ENCODE data around the gene GCGR. TPM values are rescaled to one million over a fixed set of nuclear protein-coding genes. Genes with fewer than 3 reads are reported as not detected.

GCGR gene
- 0.27 TPM for total RNA-seq

GRCh38 chr17:81803728-81804558, at the start of gene GCGR:
TSS of gene GCGR (plus strand) at chr17:81804150. CDS start at chr17:81809019, 4,869 bp downstream.

GRCh38 chr17:81833160-81833920, 29.4 kb downstream of the GCGR start, which contains the start of gene MCRIP1:
TSS of gene MCRIP1 (minus strand) at chr17:81833291. CDS start at chr17:81824506, 8,785 bp downstream.

GRCh38 chr17:81834831-81835267, 30.9 kb downstream of the GCGR start, which contains the start of gene PPP1R27:
TSS of gene PPP1R27 (minus strand) at chr17:81835050. CDS start at chr17:81834953, 97 bp downstream.

GRCh38 chr17:81859906-81860755, 56.2 kb downstream of the GCGR start, which contains the start of gene P4HB:
TSS of gene P4HB (minus strand) at chr17:81860535. CDS start at chr17:81860471, 64 bp downstream.

Other genes starting within 250 kb of the GCGR start
- gene NPLOC4, start 167.0 kb upstream of the GCGR start, total RNA-seq = 75.5 TPM
- gene TSPAN10, start 167.0 kb upstream of the GCGR start, total RNA-seq = 39.1 TPM
- 6.4 TPM for gene PDE6G, start 147.6 kb upstream of the GCGR start, total RNA-seq
- gene OXLD1, start 137.5 kb upstream of the GCGR start, total RNA-seq = 21.6 TPM
- gene CCDC137, start 137.4 kb upstream of the GCGR start, total RNA-seq = 33.9 TPM
- gene ARL16, start 120.4 kb upstream of the GCGR start, total RNA-seq = 39.8 TPM
- gene HGS, start 120.1 kb upstream of the GCGR start, total RNA-seq = 54.9 TPM
- gene MRPL12, start 100.8 kb upstream of the GCGR start, total RNA-seq = 9.3 TPM
- 12.3 TPM for gene SLC25A10, start 91.9 kb upstream of the GCGR start, total RNA-seq
- 76.1 TPM for gene MCRIP1, start 29.1 kb downstream of the GCGR start, total RNA-seq
- not detected for gene PPP1R27, start 30.9 kb downstream of the GCGR start, total RNA-seq
- gene P4HB, start 56.4 kb downstream of the GCGR start, total RNA-seq = 232 TPM
- 54.5 TPM for gene ARHGDIA, start 67.2 kb downstream of the GCGR start, total RNA-seq
- 77.1 TPM for gene ALYREF, start 87.4 kb downstream of the GCGR start, total RNA-seq
- 86.6 TPM for gene ANAPC11, start 87.6 kb downstream of the GCGR start, total RNA-seq
- gene NPB, start 98.1 kb downstream of the GCGR start, total RNA-seq = 4.9 TPM
- 16.2 TPM for gene PCYT2, start 107.2 kb downstream of the GCGR start, total RNA-seq
- gene SIRT7, start 114.0 kb downstream of the GCGR start, total RNA-seq = 13.4 TPM
- gene MAFG, start 123.6 kb downstream of the GCGR start, total RNA-seq = 17.0 TPM
- 54.3 TPM for gene PYCR1, start 133.2 kb downstream of the GCGR start, total RNA-seq
- gene MYADML2, start 143.1 kb downstream of the GCGR start, total RNA-seq = 3.1 TPM
- 2.0 TPM for gene NOTUM, start 157.0 kb downstream of the GCGR start, total RNA-seq
- gene ASPSCR1, start 173.5 kb downstream of the GCGR start, total RNA-seq = 29.6 TPM
- 20.3 TPM for gene CENPX, start 218.7 kb downstream of the GCGR start, total RNA-seq
- 15.0 TPM for gene LRRC45, start 219.2 kb downstream of the GCGR start, total RNA-seq
- gene RAC3, start 227.5 kb downstream of the GCGR start, total RNA-seq = 17.8 TPM
- 39.0 TPM for gene DCXR, start 233.5 kb downstream of the GCGR start, total RNA-seq
- 43.2 TPM for gene RFNG, start 247.7 kb downstream of the GCGR start, total RNA-seq
- gene GPS1, start 247.7 kb downstream of the GCGR start, total RNA-seq = 120 TPM